OCI-LY3 (cell line): ENCODE data around the gene CXCL3.

ENCODE experiments used
- CTCF ChIP-seq: fragments of 200-600, 300-600 bp; sonication (generic); IDR thresholded peaks from 2 replicates; pipeline ENCODE4 v1.5.1; 2014; ENCODE audit warnings: antibody characterized with exemption, low read length, low read depth
- EZH2phosphoT487 ChIP-seq: fragments of 200-600 bp; shearing (Covaris generic); IDR thresholded peaks from 2 replicates; pipeline ENCODE4 v1.6.1; 2018; ENCODE audit warnings: antibody characterized with exemption, mixed run types, low read depth

GRCh38 chr4:74044677-74045076 is 6.2 kb upstream of the CXCL3 start:
- no peak for TF ChIP-seq CTCF
- no peak for TF ChIP-seq EZH2phosphoT487
